Ishikawa (cell line): ENCODE measurements around the gene PRCP.
A peak's percentile ranks its signal among the peaks of the same experiment; 100 is the strongest.

ENCODE experiments used
- CEBPB ChIP-seq: IDR thresholded peaks from 2 replicates; pipeline ENCODE4 v1.6.1; 2012
- CREB1 ChIP-seq: IDR thresholded peaks from 2 replicates; pipeline ENCODE4 v1.6.1; 2012; ENCODE audit warnings: low read depth
- EGR1 ChIP-seq: IDR thresholded peaks from 2 replicates; pipeline ENCODE4 v1.6.1; 2012
- EP300 ChIP-seq: IDR thresholded peaks from 2 replicates; pipeline ENCODE4 v1.6.1; 2012; ENCODE audit warnings: borderline replicate concordance
- FOXM1 ChIP-seq: IDR thresholded peaks from 2 replicates; pipeline ENCODE4 v1.6.1; 2012; ENCODE audit warnings: low read depth, borderline replicate concordance
- NFIC ChIP-seq: IDR thresholded peaks from 2 replicates; pipeline ENCODE4 v1.6.1; 2012
- RAD21 ChIP-seq: IDR thresholded peaks from 2 replicates; pipeline ENCODE4 v1.6.1; 2012; ENCODE audit warnings: low read depth
- TAF1 ChIP-seq: IDR thresholded peaks from 2 replicates; pipeline ENCODE4 v1.6.1; 2012; ENCODE audit warnings: low read depth, mild to moderate bottlenecking
- TCF12 ChIP-seq: IDR thresholded peaks from 2 replicates; pipeline ENCODE4 v1.6.1; 2012; ENCODE audit warnings: low read depth
- TEAD4 ChIP-seq: IDR thresholded peaks from 2 replicates; pipeline ENCODE4 v1.6.1; 2012
- YY1 ChIP-seq: IDR thresholded peaks from 2 replicates; pipeline ENCODE4 v1.6.1; 2012; ENCODE audit warnings: low read depth
- ZBTB7A ChIP-seq: IDR thresholded peaks from 2 replicates; pipeline ENCODE4 v1.6.1; 2012; ENCODE audit warnings: low read depth
- TF ChIP-seq, protein P1 (sequence below): IDR thresholded peaks from 2 replicates; pipeline ENCODE4 v1.6.1; 2012; ENCODE audit warnings: low read depth, mild to moderate bottlenecking
- TF ChIP-seq, protein P2 (sequence below): IDR thresholded peaks from 2 replicates; pipeline ENCODE4 v1.6.1; 2012
- TF ChIP-seq, protein P3 (sequence below): IDR thresholded peaks from 2 replicates; pipeline ENCODE4 v1.6.1; 2012

PRCP gene

DNA sequence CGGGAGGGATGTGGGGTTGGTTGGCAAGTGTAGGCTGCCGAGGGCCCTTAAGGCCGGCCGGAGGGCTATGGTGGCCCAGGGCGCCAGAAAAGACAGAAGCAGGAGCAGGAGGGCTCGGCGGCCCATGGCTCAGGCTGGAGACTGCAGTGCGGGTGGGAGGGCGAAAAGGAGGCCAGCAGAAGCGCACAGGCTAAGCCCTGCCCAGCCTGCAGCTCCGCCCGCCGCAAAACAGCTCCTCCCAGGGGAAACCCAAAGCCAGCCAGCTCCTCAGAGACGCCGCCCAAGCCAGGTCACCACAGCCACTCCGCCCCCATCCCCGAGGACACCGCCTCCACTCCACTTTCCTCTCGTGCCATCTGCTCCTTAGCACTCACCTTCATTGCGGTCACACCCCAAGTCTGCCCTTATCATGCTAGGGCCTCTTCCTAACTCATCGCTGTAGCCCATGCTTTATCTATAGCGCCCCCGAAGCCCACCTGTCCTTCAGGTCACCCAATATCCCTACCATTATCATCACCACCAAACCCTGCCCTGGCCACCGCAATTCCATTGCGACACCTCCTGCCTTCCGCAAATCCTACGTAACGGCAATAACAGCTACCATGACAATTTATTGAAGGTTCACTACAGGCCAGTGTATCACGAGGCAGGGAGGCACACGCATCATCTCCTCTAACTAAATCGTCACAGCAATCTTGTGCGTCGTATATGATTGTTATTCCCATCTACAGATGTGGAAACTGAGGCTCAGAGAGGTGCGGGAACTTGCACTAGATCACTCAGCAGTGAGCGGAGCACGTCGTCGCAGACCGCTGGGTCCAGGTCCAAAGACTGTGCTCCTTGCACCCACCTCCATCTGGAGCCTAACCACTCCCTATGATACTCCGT lies at the start of gene PRCP:
Gene PRCP (minus strand): TSS at position 154 of the 888 bp plus-strand sequence. CDS start 28 bp downstream, at position 126.
- peak; percentile 79 for TF ChIP-seq CEBPB
- TF ChIP-seq, protein P1, sequence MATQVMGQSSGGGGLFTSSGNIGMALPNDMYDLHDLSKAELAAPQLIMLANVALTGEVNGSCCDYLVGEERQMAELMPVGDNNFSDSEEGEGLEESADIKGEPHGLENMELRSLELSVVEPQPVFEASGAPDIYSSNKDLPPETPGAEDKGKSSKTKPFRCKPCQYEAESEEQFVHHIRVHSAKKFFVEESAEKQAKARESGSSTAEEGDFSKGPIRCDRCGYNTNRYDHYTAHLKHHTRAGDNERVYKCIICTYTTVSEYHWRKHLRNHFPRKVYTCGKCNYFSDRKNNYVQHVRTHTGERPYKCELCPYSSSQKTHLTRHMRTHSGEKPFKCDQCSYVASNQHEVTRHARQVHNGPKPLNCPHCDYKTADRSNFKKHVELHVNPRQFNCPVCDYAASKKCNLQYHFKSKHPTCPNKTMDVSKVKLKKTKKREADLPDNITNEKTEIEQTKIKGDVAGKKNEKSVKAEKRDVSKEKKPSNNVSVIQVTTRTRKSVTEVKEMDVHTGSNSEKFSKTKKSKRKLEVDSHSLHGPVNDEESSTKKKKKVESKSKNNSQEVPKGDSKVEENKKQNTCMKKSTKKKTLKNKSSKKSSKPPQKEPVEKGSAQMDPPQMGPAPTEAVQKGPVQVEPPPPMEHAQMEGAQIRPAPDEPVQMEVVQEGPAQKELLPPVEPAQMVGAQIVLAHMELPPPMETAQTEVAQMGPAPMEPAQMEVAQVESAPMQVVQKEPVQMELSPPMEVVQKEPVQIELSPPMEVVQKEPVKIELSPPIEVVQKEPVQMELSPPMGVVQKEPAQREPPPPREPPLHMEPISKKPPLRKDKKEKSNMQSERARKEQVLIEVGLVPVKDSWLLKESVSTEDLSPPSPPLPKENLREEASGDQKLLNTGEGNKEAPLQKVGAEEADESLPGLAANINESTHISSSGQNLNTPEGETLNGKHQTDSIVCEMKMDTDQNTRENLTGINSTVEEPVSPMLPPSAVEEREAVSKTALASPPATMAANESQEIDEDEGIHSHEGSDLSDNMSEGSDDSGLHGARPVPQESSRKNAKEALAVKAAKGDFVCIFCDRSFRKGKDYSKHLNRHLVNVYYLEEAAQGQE: no peak
- TF ChIP-seq, protein P2, sequence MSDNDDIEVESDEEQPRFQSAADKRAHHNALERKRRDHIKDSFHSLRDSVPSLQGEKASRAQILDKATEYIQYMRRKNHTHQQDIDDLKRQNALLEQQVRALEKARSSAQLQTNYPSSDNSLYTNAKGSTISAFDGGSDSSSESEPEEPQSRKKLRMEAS: no peak; the same call in 1 of the 2 replicates
- no peak for TF ChIP-seq RAD21
- TF ChIP-seq NFIC: no peak
- no peak for TF ChIP-seq EP300
- 0 out of 2 replicates have a peak, but pooled peaks have one; percentile 11 for TF ChIP-seq TCF12
- TF ChIP-seq TEAD4: no peak
- TF ChIP-seq CREB1: no peak
- no peak; the same call in 1 of the 2 replicates for TF ChIP-seq ZBTB7A
- no peak for TF ChIP-seq FOXM1
- TF ChIP-seq YY1: no peak
- TF ChIP-seq, protein P3, sequence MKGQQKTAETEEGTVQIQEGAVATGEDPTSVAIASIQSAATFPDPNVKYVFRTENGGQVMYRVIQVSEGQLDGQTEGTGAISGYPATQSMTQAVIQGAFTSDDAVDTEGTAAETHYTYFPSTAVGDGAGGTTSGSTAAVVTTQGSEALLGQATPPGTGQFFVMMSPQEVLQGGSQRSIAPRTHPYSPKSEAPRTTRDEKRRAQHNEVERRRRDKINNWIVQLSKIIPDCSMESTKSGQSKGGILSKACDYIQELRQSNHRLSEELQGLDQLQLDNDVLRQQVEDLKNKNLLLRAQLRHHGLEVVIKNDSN: no peak
- no peak for TF ChIP-seq EGR1
- peak; percentile 80; the same call in 1 of the 2 replicates for TF ChIP-seq TAF1

DNA sequence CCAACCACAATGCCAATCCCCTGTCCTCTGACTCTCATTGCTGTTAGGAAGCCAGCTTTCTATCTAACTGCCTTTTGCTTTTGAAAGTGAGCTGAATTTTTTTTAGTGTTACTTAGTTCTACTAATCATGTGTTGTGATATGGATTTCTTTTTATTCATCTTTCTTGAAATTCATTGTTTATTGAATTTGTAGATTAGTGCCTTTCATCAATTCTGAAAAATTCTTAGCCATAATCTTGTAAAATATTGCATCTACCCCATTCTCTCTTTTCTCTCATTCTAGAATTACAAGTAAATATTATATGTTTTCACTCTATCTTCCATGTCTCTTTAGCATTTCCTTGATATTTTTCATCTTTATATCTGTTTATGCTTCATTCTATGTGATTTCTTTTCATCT lies 49.1 kb upstream of the PRCP start:
- no peak for TF ChIP-seq FOXM1
- no peak for TF ChIP-seq CEBPB
- no peak for TF ChIP-seq RAD21
- no peak for TF ChIP-seq CREB1
- TF ChIP-seq, protein P2: no peak

DNA sequence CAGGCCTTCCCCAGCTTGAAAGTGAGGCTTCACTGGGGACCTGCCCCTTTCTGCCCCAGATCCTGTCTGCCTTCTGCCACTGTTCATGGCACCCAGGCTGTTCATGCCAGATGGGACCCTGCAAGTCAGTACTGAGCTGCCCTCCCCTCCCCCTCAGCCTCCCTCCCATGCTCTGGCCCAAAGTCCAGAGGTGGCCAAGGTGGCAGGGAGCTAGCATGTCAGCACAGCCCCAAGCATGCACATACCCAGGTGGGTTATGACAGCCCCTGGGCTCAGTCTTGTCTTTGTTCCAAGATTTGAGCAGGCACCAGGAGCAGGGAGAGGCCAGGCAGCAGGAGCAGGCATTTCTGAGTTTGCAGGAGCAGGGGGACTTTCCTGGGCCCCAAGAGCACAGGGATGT lies 45.5 kb upstream of the PRCP start:
- TF ChIP-seq TEAD4: no peak
- TF ChIP-seq FOXM1: no peak
- TF ChIP-seq CEBPB: no peak
- TF ChIP-seq EP300: no peak
- TF ChIP-seq, protein P3: no peak
- TF ChIP-seq TCF12: no peak
- no peak for TF ChIP-seq EGR1

DNA sequence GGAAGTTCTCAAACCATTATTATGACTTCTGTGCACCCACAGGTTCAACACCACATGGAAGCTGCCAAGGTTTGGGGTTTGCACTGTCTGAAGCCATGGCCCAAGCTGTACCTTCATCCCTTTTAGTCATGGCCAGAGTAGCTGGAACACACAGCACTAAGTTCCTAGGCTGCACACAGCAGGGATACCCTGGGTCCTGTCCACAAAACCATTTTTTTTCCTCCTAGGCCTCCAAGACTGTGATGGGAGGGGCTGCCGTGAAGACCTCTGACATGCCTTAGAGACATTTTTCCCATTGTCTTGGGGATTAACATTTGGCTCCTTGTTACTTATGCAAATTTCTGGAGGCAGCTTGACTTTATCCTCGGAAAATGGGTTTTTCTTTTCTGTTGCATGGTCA lies 44.0 kb upstream of the PRCP start:
- TF ChIP-seq, protein P3: no peak
- no peak for TF ChIP-seq CREB1
- TF ChIP-seq TAF1: no peak
- TF ChIP-seq, protein P2: no peak
- TF ChIP-seq RAD21: no peak
- no peak for TF ChIP-seq EP300
- no peak for TF ChIP-seq TCF12
- no peak for TF ChIP-seq TEAD4
- no peak for TF ChIP-seq EGR1
- TF ChIP-seq CEBPB: no peak
- TF ChIP-seq, protein P1: no peak
- TF ChIP-seq ZBTB7A: no peak
- TF ChIP-seq FOXM1: no peak
- TF ChIP-seq YY1: no peak
- TF ChIP-seq NFIC: no peak

DNA sequence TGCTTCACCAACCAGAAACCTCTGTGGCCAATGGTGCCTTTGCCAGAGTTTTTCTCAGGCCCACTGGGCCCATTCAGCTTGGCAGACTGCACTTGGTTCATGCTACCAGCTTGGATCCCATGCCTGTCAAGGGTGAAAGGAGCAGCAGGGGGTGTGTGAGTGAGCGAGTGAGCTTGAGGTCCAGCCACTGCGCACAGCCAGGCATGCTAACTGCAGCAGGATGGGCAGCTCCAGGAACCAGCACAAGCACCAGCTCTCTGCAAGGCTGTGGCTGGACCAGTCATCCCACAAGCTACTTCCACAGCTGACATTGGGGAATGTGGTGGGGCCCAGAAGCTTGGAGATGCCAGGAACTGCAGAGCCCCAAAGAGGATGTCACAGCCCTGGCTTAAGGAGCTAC lies 42.1 kb upstream of the PRCP start:
- TF ChIP-seq ZBTB7A: no peak
- no peak for TF ChIP-seq TAF1
- TF ChIP-seq EP300: no peak
- TF ChIP-seq TCF12: no peak
- TF ChIP-seq CEBPB: no peak
- TF ChIP-seq YY1: no peak
- no peak for TF ChIP-seq NFIC
- no peak for TF ChIP-seq FOXM1
- no peak for TF ChIP-seq TEAD4
- TF ChIP-seq RAD21: no peak
- TF ChIP-seq, protein P2: no peak
